ENCODE results near the gene SENP8. TPM values are rescaled to one million over a fixed set of nuclear protein-coding genes. Genes with fewer than 3 reads are reported as not detected.
"Not testable (repeated sequence)": the region's sequence is repeated elsewhere in the genome, so short reads cannot be mapped to it uniquely, and the experiment has no call there.

The SENP8 gene
- total RNA-seq, 2 experiments from 2014 or later: 0.69 to 4.6 TPM

DNA sequence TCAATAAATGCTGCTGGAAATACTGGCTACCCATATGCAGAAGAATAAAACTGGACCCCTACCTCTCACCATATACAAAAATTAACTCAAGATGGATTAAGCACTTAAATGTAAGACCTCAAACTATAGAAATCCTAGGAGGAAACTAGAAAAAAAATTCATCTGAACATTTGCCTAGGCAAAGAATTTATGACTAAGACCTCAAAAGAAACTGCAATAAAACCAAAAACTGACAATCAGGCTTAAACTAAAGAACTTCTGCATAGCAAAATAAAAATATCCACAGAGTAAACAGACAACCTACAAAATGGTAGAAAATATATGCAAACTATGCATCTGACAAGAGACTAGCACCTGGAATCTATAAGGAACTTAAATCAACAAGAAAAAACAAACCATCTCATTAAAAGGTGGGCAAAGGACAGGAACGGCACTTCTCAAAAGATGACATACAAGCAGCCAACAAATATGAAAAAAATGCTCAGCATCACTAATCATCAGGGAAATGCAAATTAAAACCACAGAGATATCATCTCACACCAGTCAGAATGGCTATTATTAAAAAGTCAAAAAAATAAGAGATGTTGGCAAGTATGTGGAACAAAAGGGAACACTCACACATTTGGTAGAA is 47.3 kb upstream of the SENP8 start:
- peak; percentile 52 for DNase-seq (ENCODE audit: low spot score)
- intact Hi-C loops (cut with micrococcal nuclease; ENCODE audit: unreplicated experiment): loop anchor here (2.0 kb wide), 1 partner anchor 46 kb away; no protein-coding TSS in a partner anchor
- BruUV-seq (replicated peaks): TSS peak; percentile 74
- H3K9me3 ChIP-seq (ENCODE audit: low read length): no peaks in the 10 kb centered on the region
- peak overlapping the region; percentile 75; the same call in 1 of the 2 replicates for H2AFZ ChIP-seq (ENCODE audit: low read length)
- H3K4me1 ChIP-seq (ENCODE audit: insufficient read depth, low read length, poor library complexity, severe bottlenecking): peaks cover 74% of the 10 kb centered on the region
- H3K36me3 ChIP-seq (ENCODE audit: insufficient read depth, low read length): peaks cover 3% of the 10 kb centered on the region; the same call in 1 of the 2 replicates
- CTCF ChIA-PET (ENCODE audit: unreplicated experiment): no interaction called here
- H4K20me1 ChIP-seq (ENCODE audit: insufficient read depth, low read length): no peaks in the 10 kb centered on the region
- H3K9me2 ChIP-seq (ENCODE audit: insufficient read depth, low read length): no peaks in the 10 kb centered on the region
- peak overlapping the region; percentile 65 for H3K4me2 ChIP-seq (ENCODE audit: low read length)
- H3K27ac ChIP-seq (ENCODE audit: low read depth, low read length, poor library complexity, severe bottlenecking): peak overlapping the region; percentile 76
- H3K4me3 ChIP-seq (ENCODE audit: low read depth, low read length, poor library complexity, severe bottlenecking): peak overlapping the region; percentile 59
- peaks cover 80% of the 10 kb centered on the region for H3K79me2 ChIP-seq (ENCODE audit: insufficient read depth, low read depth, low read length)
- POLR2A ChIA-PET: no interaction called here
- TF ChIP-seq EZH2phosphoT487 (IDR thresholded peaks at IDR 0.05; ENCODE audit: borderline replicate concordance, low read depth, low read length): no peak
- TF ChIP-seq, protein P1, sequence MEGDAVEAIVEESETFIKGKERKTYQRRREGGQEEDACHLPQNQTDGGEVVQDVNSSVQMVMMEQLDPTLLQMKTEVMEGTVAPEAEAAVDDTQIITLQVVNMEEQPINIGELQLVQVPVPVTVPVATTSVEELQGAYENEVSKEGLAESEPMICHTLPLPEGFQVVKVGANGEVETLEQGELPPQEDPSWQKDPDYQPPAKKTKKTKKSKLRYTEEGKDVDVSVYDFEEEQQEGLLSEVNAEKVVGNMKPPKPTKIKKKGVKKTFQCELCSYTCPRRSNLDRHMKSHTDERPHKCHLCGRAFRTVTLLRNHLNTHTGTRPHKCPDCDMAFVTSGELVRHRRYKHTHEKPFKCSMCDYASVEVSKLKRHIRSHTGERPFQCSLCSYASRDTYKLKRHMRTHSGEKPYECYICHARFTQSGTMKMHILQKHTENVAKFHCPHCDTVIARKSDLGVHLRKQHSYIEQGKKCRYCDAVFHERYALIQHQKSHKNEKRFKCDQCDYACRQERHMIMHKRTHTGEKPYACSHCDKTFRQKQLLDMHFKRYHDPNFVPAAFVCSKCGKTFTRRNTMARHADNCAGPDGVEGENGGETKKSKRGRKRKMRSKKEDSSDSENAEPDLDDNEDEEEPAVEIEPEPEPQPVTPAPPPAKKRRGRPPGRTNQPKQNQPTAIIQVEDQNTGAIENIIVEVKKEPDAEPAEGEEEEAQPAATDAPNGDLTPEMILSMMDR (conservative IDR thresholded peaks at IDR 0.05; ENCODE audit: low read length): no peak

DNA sequence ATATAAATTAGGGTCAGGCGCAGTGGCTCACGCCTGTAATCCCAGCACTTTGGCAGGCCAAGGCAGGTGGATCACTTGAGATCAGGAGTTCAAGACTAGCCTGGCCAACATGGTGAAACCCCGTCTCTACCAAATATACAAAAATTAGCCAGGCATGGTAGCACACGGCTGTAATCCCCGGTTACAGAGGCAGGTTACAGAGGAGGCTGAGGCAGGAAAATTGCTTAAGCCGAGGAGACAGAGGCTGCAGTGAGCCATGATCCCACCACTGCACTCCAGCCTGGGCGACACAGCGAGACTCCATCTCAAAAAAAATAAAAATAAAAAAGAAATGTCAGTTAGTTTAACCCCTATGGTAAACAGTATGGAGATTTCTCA is 46.8 kb upstream of the SENP8 start:
- peak overlapping the region; percentile 76 for H3K27ac ChIP-seq (ENCODE audit: low read depth, low read length, poor library complexity, severe bottlenecking)
- H3K9me3 ChIP-seq (ENCODE audit: low read length); H3K36me3 ChIP-seq (ENCODE audit: insufficient read depth, low read length); H4K20me1 ChIP-seq (ENCODE audit: insufficient read depth, low read length); H3K9me2 ChIP-seq (ENCODE audit: insufficient read depth, low read length); DNase-seq (ENCODE audit: low spot score); CTCF ChIA-PET (ENCODE audit: unreplicated experiment): not testable (repeated sequence)
- peak overlapping the region; percentile 65 for H3K4me2 ChIP-seq (ENCODE audit: low read length)
- peaks cover 79% of the 10 kb centered on the region for H3K4me1 ChIP-seq (ENCODE audit: insufficient read depth, low read length, poor library complexity, severe bottlenecking)
- intact Hi-C loops (cut with micrococcal nuclease; ENCODE audit: unreplicated experiment): loop anchor here (2.0 kb wide), 1 partner anchor 45 kb away; no protein-coding TSS in a partner anchor
- POLR2A ChIA-PET: interaction anchor here (0.6 to 1.3 kb wide), 4 partner anchors 9 to 14 kb away, joined by 3 to 9 read pairs (median 5); no protein-coding TSS in a partner anchor
- peaks cover 84% of the 10 kb centered on the region for H3K79me2 ChIP-seq (ENCODE audit: insufficient read depth, low read depth, low read length)
- peak overlapping the region; percentile 59 for H3K4me3 ChIP-seq (ENCODE audit: low read depth, low read length, poor library complexity, severe bottlenecking)
- BruUV-seq (replicated peaks): TSS peak; percentile 83
- peak overlapping the region; percentile 75; the same call in 1 of the 2 replicates for H2AFZ ChIP-seq (ENCODE audit: low read length)

DNA sequence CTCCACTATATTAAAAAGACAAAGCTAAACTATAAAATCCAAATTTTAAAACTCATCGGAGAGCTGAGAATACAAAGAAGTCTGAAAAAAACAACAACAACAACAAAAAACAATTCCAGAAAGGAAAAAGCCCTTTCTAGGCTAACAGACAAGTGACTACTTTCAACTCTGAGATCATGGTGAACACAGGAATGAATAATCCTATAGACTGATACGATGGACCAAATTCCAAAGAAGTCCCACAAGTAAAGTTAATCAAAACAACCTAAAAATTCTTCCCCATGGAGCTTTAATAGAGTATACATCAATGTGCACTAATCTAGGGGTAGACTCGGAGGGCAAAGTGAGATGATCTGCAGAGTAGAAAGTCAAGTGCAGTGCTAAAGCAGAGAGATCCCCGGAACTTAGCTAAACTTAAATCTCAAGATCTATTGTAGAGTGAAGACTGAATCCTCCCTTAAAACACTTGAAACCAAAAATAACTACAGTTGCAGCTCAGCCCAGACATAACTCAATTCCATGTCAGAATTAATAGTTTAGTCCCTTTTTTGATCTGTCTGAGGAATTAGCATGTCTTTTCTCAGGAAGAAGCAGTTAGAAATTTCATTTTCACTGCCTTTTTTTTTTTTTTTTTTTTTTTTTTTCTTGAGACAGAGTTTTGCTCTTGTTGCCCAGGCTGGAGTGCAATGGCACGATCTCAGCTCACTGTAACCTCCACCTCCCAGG is 43.7 kb upstream of the SENP8 start:
- Histone ChIP-seq H4K20me1 (ENCODE audit: insufficient read depth, low read length) (no peaks in the 10 kb centered on the region), H2AFZ (ENCODE audit: low read length) (peak overlapping the region; percentile 47; the same call in 1 of the 2 replicates), H3K4me3 (ENCODE audit: low read depth, low read length, poor library complexity, severe bottlenecking) (peak overlapping the region; percentile 45), H3K4me1 (ENCODE audit: insufficient read depth, low read length, poor library complexity, severe bottlenecking) (peaks cover 91% of the 10 kb centered on the region), H3K9me2 (ENCODE audit: insufficient read depth, low read length) (no peaks in the 10 kb centered on the region), H3K4me2 (ENCODE audit: low read length) (peak overlapping the region; percentile 78), H3K9me3 (ENCODE audit: low read length) (no peaks in the 10 kb centered on the region), H3K27ac (ENCODE audit: low read depth, low read length, poor library complexity, severe bottlenecking) (peak overlapping the region; percentile 57), H3K79me2 (ENCODE audit: insufficient read depth, low read depth, low read length) (peaks cover 77% of the 10 kb centered on the region), H3K36me3 (ENCODE audit: insufficient read depth, low read length) (no peaks in the 10 kb centered on the region)
- CTCF ChIA-PET (ENCODE audit: unreplicated experiment): no interaction called here
- peak; percentile 40 for DNase-seq (ENCODE audit: low spot score)
- POLR2A ChIA-PET: interaction anchor here (0.5 to 1.5 kb wide), 15 partner anchors 10 to 205 kb away, joined by 3 to 9 read pairs (median 4); no protein-coding TSS in a partner anchor
- BruUV-seq (replicated peaks): TSS peak; percentile 3
- TF ChIP-seq EZH2phosphoT487 (IDR thresholded peaks at IDR 0.05; ENCODE audit: borderline replicate concordance, low read depth, low read length): no peak
- TF ChIP-seq, protein P1 (conservative IDR thresholded peaks at IDR 0.05; ENCODE audit: low read length): no peak
- intact Hi-C loops (cut with micrococcal nuclease; ENCODE audit: unreplicated experiment): loop anchor here (2.0 kb wide), 1 partner anchor 152 kb away; no protein-coding TSS in a partner anchor
